ENCODE data around the gene DKKL1. TPM values are rescaled to one million over a fixed set of nuclear protein-coding genes. Genes with fewer than 3 reads are reported as not detected.

The DKKL1 gene
- total RNA-seq, 1 experiment from 2014 or later: 1.0 TPM

DNA sequence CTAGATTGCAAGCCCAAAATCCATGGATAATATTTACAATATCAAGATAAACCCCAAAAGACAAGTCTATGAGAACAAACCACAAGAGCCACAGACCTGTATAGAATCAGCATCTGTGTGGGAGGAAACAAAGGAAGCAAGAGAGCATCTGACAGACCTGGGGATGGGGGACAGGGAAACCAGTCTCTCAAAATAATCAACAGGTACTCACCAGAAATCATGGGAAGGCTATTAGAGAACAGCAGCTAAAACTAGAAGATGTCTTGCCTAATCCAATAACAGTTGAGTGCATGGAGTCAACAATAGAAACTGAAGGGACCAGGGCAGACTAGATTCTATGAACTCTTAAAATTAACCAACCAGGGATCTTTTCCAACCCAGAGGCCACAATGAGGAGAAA lies 47.4 kb upstream of the DKKL1 start:
- Histone ChIP-seq H3K36me3 (ENCODE audit: control insufficient read depth in 1 of 2, insufficient read depth in 2 of 2, low read length in 2 of 2) (no peaks in the 10 kb centered on the region; a peak in 2 of 4 replicates), H3K4me1 (ENCODE audit: control insufficient read depth in 1 of 2, insufficient read depth in 2 of 2, low read length in 2 of 2) (no peaks in the 10 kb centered on the region), H3K9me2 (ENCODE audit: insufficient read depth) (no peaks in the 10 kb centered on the region), H3K9ac (ENCODE audit: low read length) (no peak overlapping the region), H3K79me2 (ENCODE audit: insufficient read depth, low read length) (no peaks in the 10 kb centered on the region), H4K20me1 (ENCODE audit: insufficient read depth) (no peaks in the 10 kb centered on the region), H3K9me3 (ENCODE audit: control insufficient read depth in 1 of 2, insufficient read depth in 1 of 2, low read depth in 1 of 2, low read length in 2 of 2) (peaks cover 7 to 8% of the 10 kb centered on the region in 2 experiments), H3K27ac (ENCODE audit: low read depth, low read length) (no peak overlapping the region), H3K4me2 (ENCODE audit: low read length) (no peak overlapping the region), H3K4me3 (replicated peaks in 1 of 2; ENCODE audit: low read depth in 1 of 2, low read length in 2 of 2) (no peak overlapping the region), H3K27me3 (ENCODE audit: insufficient read depth, low read length) (no peaks in the 10 kb centered on the region), H2AFZ (ENCODE audit: low read depth, low read length, poor library complexity, severe bottlenecking) (no peak overlapping the region)
- no peak for DNase-seq (ENCODE audit: low read depth, low spot score)
- ChIA-PET POLR2A (no interaction called here), RAD21 (ENCODE audit: low non-redundant PET in 1 of 2, low total read pairs in 2 of 2, uncharacterized antibody in 2 of 2, unreplicated experiment in 2 of 2) (no interaction called here), CTCF (no interaction called here)
- TF ChIP-seq JUND (IDR thresholded peaks at IDR 0.05): no peak
- TF ChIP-seq, protein P1, sequence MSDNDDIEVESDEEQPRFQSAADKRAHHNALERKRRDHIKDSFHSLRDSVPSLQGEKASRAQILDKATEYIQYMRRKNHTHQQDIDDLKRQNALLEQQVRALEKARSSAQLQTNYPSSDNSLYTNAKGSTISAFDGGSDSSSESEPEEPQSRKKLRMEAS (IDR thresholded peaks at IDR 0.05): no peak
- TF ChIP-seq CEBPB (IDR thresholded peaks at IDR 0.05; ENCODE audit: low read depth): no peak
- TF ChIP-seq CBX3 (IDR thresholded peaks at IDR 0.05; ENCODE audit: low read depth): no peak
- TF ChIP-seq YY1 (IDR thresholded peaks at IDR 0.05; ENCODE audit: extremely low read depth, insufficient replicate concordance, low read depth, low read length): no peak
- TF ChIP-seq SRF (IDR thresholded peaks at IDR 0.05; ENCODE audit: low read depth): no peak
- no peak for TF ChIP-seq ZFX (IDR thresholded peaks at IDR 0.05)
- no peak for TF ChIP-seq REST (IDR thresholded peaks at IDR 0.05; ENCODE audit: low read depth)
- no peak for TF ChIP-seq POLR2AphosphoS5 (IDR thresholded peaks at IDR 0.05; ENCODE audit: low read depth, low read length)
- no peak for TF ChIP-seq EGR1 (IDR thresholded peaks at IDR 0.05; ENCODE audit: low read depth)
- TF ChIP-seq POLR2A (IDR thresholded peaks at IDR 0.05; ENCODE audit: borderline replicate concordance, extremely low read depth, insufficient read depth, insufficient read length): no peak
- TF ChIP-seq EZH2phosphoT487 (IDR thresholded peaks at IDR 0.05; ENCODE audit: borderline replicate concordance): no peak
- no peak for TF ChIP-seq RAD21 (IDR thresholded peaks at IDR 0.05; ENCODE audit: low read depth)
- TF ChIP-seq TCF7L2 (IDR thresholded peaks at IDR 0.05; ENCODE audit: borderline replicate concordance, extremely low read depth, insufficient read depth, insufficient read length): no peak
- TF ChIP-seq, protein P2, sequence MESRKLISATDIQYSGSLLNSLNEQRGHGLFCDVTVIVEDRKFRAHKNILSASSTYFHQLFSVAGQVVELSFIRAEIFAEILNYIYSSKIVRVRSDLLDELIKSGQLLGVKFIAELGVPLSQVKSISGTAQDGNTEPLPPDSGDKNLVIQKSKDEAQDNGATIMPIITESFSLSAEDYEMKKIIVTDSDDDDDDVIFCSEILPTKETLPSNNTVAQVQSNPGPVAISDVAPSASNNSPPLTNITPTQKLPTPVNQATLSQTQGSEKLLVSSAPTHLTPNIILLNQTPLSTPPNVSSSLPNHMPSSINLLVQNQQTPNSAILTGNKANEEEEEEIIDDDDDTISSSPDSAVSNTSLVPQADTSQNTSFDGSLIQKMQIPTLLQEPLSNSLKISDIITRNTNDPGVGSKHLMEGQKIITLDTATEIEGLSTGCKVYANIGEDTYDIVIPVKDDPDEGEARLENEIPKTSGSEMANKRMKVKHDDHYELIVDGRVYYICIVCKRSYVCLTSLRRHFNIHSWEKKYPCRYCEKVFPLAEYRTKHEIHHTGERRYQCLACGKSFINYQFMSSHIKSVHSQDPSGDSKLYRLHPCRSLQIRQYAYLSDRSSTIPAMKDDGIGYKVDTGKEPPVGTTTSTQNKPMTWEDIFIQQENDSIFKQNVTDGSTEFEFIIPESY (IDR thresholded peaks at IDR 0.05; ENCODE audit: extremely low read depth, insufficient replicate concordance, low read length): no peak
- no peak for TF ChIP-seq ELF1 (IDR thresholded peaks at IDR 0.05; ENCODE audit: borderline replicate concordance, low read depth)
- no peak for ATAC-seq
- intact Hi-C loops (cut with micrococcal nuclease): no loop called here
- no TSS peak for BruUV-seq (replicated peaks)
